ENCODE data around the gene CAPNS1.
A peak's percentile ranks its signal among the peaks of the same experiment; 100 is the strongest.

GRCh38 chr19:36141039-36141927 lies 1.4 kb downstream of the CAPNS1 start:
- no peak for TF ChIP-seq CTCF (IDR thresholded peaks at IDR 0.05)
- TF ChIP-seq POLR2A (IDR thresholded peaks at IDR 0.05), result peak in 1 of 2 donors; percentile 74
